ENCODE results near the gene PDX1. TPM values are rescaled to one million over a fixed set of nuclear protein-coding genes. Genes with fewer than 3 reads are reported as not detected.
A peak's percentile ranks its signal among the peaks of the same experiment; 100 is the strongest.

Gene PDX1
- total and polyA plus RNA-seq, 2 of the 13 experiments (the other 11 are each of a cell fraction or from before 2014, with no cell fraction given) = 0.07 TPM; not detected in 1

DNA sequence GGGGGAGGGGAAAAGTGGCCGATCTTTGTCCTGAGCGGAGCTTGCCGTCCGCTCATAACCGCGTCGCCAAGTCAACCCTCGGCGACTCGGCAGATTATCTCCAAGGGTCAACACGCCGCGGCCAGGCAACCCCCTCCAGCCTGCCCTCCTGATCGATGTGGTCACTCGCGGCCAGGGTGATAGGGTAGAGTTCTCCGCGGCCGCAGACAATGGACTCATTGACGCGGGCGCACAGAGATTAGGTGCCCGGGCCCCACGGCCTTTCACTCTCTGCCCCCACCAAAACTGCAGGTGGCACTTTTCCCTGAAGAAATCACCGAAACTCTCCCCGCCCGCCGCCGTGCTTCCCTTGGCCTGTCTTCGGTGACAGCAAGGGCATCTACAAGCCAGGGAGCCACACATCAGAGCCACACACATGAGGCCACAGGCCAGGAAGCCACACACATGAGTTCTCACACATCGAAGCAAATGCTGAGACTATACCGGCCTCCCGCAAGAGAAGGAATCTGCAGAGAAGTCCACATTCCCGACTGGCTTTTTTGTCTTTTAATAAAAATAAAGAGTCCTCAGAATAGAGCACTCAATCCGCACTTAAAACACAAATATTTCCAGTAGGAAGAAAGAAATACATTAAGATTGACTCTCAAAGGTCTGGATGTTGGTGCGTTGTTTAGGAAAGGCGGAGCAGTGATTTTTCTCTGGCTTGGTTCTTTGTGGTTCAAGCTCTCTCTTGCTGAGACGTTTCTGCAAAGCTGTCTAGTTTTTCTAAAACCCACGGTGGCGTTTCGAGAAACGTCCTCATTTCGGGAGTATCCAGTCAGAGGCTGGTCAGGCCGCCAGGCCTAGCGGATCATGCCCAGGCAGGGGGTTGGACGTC, 1.5 kb upstream of the PDX1 start (continued):
- TF ChIP-seq, protein P1, sequence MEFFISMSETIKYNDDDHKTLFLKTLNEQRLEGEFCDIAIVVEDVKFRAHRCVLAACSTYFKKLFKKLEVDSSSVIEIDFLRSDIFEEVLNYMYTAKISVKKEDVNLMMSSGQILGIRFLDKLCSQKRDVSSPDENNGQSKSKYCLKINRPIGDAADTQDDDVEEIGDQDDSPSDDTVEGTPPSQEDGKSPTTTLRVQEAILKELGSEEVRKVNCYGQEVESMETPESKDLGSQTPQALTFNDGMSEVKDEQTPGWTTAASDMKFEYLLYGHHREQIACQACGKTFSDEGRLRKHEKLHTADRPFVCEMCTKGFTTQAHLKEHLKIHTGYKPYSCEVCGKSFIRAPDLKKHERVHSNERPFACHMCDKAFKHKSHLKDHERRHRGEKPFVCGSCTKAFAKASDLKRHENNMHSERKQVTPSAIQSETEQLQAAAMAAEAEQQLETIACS (CRISPR knock-in tag; IDR thresholded peaks at IDR 0.05) = no peak
- TF ChIP-seq, protein P2, sequence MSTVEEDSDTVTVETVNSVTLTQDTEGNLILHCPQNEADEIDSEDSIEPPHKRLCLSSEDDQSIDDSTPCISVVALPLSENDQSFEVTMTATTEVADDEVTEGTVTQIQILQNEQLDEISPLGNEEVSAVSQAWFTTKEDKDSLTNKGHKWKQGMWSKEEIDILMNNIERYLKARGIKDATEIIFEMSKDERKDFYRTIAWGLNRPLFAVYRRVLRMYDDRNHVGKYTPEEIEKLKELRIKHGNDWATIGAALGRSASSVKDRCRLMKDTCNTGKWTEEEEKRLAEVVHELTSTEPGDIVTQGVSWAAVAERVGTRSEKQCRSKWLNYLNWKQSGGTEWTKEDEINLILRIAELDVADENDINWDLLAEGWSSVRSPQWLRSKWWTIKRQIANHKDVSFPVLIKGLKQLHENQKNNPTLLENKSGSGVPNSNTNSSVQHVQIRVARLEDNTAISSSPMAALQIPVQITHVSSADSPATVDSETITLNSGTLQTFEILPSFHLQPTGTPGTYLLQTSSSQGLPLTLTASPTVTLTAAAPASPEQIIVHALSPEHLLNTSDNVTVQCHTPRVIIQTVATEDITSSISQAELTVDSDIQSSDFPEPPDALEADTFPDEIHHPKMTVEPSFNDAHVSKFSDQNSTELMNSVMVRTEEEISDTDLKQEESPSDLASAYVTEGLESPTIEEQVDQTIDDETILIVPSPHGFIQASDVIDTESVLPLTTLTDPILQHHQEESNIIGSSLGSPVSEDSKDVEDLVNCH (CRISPR knock-in tag; IDR thresholded peaks at IDR 0.05) = no peak
- 0 out of 4 replicates have a peak, but pooled peaks of 1 of the 2 experiments have one; percentile 13 for TF ChIP-seq KLF16 (CRISPR knock-in tag; IDR thresholded peaks at IDR 0.05)
- TF ChIP-seq, protein P3, sequence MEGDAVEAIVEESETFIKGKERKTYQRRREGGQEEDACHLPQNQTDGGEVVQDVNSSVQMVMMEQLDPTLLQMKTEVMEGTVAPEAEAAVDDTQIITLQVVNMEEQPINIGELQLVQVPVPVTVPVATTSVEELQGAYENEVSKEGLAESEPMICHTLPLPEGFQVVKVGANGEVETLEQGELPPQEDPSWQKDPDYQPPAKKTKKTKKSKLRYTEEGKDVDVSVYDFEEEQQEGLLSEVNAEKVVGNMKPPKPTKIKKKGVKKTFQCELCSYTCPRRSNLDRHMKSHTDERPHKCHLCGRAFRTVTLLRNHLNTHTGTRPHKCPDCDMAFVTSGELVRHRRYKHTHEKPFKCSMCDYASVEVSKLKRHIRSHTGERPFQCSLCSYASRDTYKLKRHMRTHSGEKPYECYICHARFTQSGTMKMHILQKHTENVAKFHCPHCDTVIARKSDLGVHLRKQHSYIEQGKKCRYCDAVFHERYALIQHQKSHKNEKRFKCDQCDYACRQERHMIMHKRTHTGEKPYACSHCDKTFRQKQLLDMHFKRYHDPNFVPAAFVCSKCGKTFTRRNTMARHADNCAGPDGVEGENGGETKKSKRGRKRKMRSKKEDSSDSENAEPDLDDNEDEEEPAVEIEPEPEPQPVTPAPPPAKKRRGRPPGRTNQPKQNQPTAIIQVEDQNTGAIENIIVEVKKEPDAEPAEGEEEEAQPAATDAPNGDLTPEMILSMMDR (CRISPR knock-in tag; IDR thresholded peaks at IDR 0.05) = peak; percentile 20; the same call in 1 of the 2 replicates
- peak; percentile 65; the same call in 1 of the 2 replicates for TF ChIP-seq ZNF441 (CRISPR knock-in tag; IDR thresholded peaks at IDR 0.05; ENCODE audit: borderline replicate concordance)
- no peak for TF ChIP-seq REL (CRISPR knock-in tag; conservative IDR thresholded peaks at IDR 0.05)
